Stomach smooth muscle (tissue), 2 donors: ENCODE data around the gene CIAO2A.

Source experiments
- H3K27ac ChIP-seq: one replicate; pipeline ENCODE4 v1.7.0; 2013; ENCODE audit warnings: mild to moderate bottlenecking, low read length, inconsistent platforms
- H3K27me3 ChIP-seq, 2 donors: one replicate each; pipeline ENCODE4 v1.7.0; 2013; ENCODE audit warnings: low read length in 2 of 2; ENCODE audit not compliant: insufficient read depth in 2 of 2, control insufficient read depth in 1 of 2
- H3K36me3 ChIP-seq, 2 donors: one replicate each; pipeline ENCODE4 v1.7.0; 2013; ENCODE audit warnings: low read length in 2 of 2; ENCODE audit not compliant: control insufficient read depth in 2 of 2, insufficient read depth in 2 of 2
- H3K4me1 ChIP-seq: one replicate; pipeline ENCODE4 v1.7.0; 2013; ENCODE audit warnings: low read length; ENCODE audit not compliant: control insufficient read depth, insufficient read depth
- H3K4me3 ChIP-seq, 2 donors: one replicate each; pipeline ENCODE4 v1.7.0; 2013; ENCODE audit warnings: low read length in 2 of 2
- H3K9ac ChIP-seq, 2 donors: one replicate each; pipeline ENCODE4 v1.7.0; 2013; ENCODE audit warnings: low read length in 2 of 2, mild to moderate bottlenecking in 1 of 2
- H3K9me3 ChIP-seq, 2 donors: one replicate each; pipeline ENCODE4 v1.7.0; 2013; ENCODE audit warnings: low read length in 2 of 2; ENCODE audit not compliant: control insufficient read depth in 2 of 2
- donor health status: healthy.
- donor health status: Pancreatic carcinoma.

The CIAO2A gene

GRCh38 chr15:64051407-64052259, 42.0 kb downstream of the CIAO2A start:
- Histone ChIP-seq H3K9me3 (no peaks in the 10 kb centered on the region), H3K4me3 (no peak overlapping the region), H3K36me3 (no peaks in the 10 kb centered on the region), H3K4me1 (peaks cover 6% of the 10 kb centered on the region), H3K27ac (no peak overlapping the region), H3K27me3 (peaks cover 0 to 6% of the 10 kb centered on the region in 2 donors), H3K9ac (no peak overlapping the region)

DNA sequence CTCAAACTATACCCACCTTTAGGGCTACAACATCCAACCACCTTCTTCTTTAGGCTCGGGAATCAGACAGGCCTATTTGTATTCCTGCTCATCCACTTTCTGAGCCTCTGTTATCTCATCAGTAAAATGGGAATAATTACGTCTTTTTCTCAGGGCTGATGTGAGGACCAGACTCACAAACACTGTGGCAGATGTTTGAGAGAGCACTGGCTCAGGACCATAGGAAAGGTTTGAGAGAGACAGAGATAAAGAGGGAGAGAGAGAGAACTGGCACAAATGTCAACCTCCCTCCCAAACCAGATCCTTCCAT, 42.6 kb downstream of the CIAO2A start:
- Histone ChIP-seq H3K27me3 (peaks cover 0 to 6% of the 10 kb centered on the region in 2 donors), H3K36me3 (no peaks in the 10 kb centered on the region), H3K9ac (no peak overlapping the region), H3K4me1 (peaks cover 8% of the 10 kb centered on the region), H3K4me3 (no peak overlapping the region), H3K9me3 (no peaks in the 10 kb centered on the region), H3K27ac (no peak overlapping the region)

DNA sequence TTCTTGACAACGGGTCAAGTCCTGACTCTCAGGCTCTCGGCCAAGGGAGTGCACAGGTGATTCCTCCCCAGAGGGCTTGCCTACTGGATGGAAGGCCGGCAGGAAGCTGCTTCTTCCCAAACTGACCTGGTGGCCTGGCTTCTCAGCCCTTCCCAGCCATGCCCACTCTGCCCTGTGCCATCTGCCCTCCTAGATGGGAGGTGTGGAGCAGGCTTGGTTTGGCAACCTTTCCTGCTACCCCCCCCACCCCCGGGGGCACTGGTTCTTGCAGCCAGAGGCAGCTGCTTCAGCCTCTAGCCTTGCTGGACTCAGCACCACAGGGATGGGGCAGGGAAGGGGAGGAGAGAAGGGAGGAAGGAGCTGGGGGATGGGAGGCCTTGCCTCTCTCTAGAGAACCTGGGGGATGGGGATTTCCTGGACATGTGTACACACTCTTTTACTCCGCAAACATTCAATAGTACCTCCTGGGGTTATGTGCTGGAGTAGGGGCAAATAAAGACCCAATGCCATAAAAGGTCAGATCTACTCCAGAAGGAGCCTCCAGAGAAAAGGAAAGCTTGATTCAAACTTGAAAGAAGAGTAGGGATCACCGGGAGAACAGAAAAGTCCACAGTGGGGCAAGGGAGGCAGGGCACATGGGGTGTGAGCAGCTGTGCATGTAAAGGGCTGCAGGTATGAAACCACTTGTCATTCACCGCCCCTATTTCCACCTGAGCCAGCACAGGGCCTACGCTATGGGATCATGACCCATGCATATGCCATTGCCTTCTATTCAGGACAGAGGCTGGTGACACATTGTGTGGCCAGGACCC, 43.2 kb downstream of the CIAO2A start:
- Histone ChIP-seq H3K4me1 (peaks cover 8% of the 10 kb centered on the region), H3K36me3 (no peaks in the 10 kb centered on the region), H3K27me3 (peaks cover 3 to 6% of the 10 kb centered on the region in 2 donors), H3K9me3 (no peaks in the 10 kb centered on the region), H3K9ac (no peak overlapping the region), H3K4me3 (no peak overlapping the region), H3K27ac (no peak overlapping the region)

- H3K9ac ChIP-seq, result no peak overlapping the region
Observed at GRCh38 chr15:64048781-64049460, 44.7 kb downstream of the CIAO2A start.

DNA sequence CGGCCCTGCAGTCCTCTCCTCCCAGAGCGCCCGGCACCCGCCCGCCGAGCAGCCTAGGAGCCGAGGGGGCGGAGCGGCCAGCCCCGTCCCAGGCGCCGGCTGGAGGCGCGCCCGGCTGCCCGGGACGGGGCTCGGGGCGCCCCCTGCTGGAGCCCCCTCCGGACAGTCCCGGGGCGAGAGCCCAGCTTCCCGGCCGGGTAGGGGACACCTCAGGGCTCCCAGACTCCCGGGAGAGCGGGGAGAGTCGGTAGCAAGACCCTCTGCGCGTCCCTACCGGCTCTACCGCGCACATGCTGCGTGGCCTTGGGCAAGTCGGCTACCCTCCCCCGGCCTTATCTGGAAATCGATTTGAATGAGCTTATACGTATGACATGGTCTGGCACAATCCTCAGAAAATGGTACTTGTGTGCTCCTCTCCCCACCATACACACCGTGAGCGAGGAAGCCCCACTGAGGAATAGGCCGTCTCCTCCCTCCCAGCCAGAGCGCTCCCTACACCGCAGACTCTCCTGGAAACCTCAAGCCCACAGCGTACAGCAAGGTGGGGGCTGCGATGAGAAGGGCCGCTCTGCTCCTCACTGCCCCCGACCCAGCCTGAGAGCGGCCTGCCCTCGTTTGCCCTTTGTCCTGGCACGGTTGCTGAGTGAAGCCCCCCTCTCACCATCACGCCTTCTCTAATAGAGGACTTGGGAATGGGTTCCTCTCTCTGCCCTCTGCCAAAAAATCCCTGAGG, 47.1 kb downstream of the CIAO2A start, which contains the start of gene DAPK2:
Gene DAPK2 (minus strand): TSS at position 65 of the 733 bp plus-strand sequence. CDS start 6,224 bp downstream, outside the sequence.
- H3K27ac ChIP-seq, result no peak within 1 kb of the TSS
- H3K4me3 ChIP-seq, result peak within 1 kb of the TSS; percentile 33 to 71
- H3K36me3 ChIP-seq, result no peaks in the 10 kb centered on the region
- peak within 1 kb of the TSS; percentile 25 to 51 for H3K9ac ChIP-seq
- peaks cover 6% of the 10 kb centered on the region in 2 donors for H3K27me3 ChIP-seq
- peaks cover 8% of the 10 kb centered on the region for H3K4me1 ChIP-seq
- no peaks in the 10 kb centered on the region for H3K9me3 ChIP-seq

More at GRCh38 chr15:64048781-64049460, 44.7 kb downstream of the CIAO2A start:
- peaks cover 8% of the 10 kb centered on the region for H3K4me1 ChIP-seq
- H3K27ac ChIP-seq, result no peak overlapping the region
- no peaks in the 10 kb centered on the region for H3K9me3 ChIP-seq
- peaks cover 6% of the 10 kb centered on the region in 2 donors for H3K27me3 ChIP-seq
- no peaks in the 10 kb centered on the region for H3K36me3 ChIP-seq
- no peak overlapping the region for H3K4me3 ChIP-seq

GRCh38 chr15:64045774-64046420, 47.7 kb downstream of the CIAO2A start:
- Histone ChIP-seq H3K27ac (no peak overlapping the region), H3K9me3 (no peaks in the 10 kb centered on the region), H3K9ac (peak overlapping the region; percentile 13 to 25), H3K4me1 (peaks cover 8% of the 10 kb centered on the region), H3K27me3 (peaks cover 6% of the 10 kb centered on the region in 2 donors), H3K36me3 (no peaks in the 10 kb centered on the region), H3K4me3 (peak overlapping the region; percentile 16 to 71)

GRCh38 chr15:64045101-64045435, 48.6 kb downstream of the CIAO2A start:
- H3K9me3 ChIP-seq, result no peaks in the 10 kb centered on the region
- H3K36me3 ChIP-seq, result no peaks in the 10 kb centered on the region
- peaks cover 8% of the 10 kb centered on the region for H3K4me1 ChIP-seq
- peaks cover 3 to 6% of the 10 kb centered on the region in 2 donors for H3K27me3 ChIP-seq
- peak overlapping the region in 1 of 2 donors; percentile 71 for H3K4me3 ChIP-seq
- H3K9ac ChIP-seq, result no peak overlapping the region
- no peak overlapping the region for H3K27ac ChIP-seq

DNA sequence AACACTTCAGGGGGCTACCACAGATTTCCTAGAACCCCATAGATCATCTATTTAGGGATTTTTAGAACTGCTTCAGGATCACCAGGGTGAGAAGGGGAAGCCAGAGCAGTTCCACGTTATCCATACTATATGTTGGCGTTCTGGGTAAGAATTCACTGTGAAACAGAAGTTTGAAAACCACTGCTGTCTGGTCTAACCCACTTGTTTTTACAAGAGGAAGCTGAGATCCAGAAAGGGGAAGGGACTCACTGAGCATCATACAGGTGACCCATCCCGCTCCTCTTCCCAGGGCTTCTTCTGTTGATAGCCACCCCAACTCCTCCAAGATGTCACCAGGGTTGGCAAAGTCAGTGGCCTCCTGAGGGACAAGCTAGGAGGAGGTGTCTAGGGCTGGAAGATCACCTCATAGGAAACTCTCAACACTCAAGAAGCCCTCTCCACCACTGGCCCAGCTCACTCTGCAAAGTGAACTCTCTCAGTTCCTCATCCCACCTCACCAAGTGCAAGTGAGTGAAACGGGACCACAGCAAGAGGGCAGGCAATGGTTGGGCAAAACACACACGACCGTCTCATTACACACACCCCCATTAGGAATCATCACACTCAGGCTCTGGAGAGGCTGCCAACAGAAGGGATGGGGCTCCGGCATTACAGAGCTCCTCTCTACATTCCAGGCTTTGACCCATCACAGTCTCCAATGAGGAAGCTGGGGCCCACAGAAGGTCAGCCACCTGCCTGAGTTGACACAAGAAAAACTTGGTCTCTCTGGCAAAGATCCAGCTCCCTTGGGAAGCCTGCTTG, 49.1 kb downstream of the CIAO2A start:
- Histone ChIP-seq H3K36me3 (no peaks in the 10 kb centered on the region), H3K27me3 (peaks cover under 1 to 6% of the 10 kb centered on the region in 2 donors), H3K9me3 (no peaks in the 10 kb centered on the region), H3K4me3 (peak overlapping the region in 1 of 2 donors; percentile 35), H3K4me1 (peaks cover 8% of the 10 kb centered on the region), H3K9ac (no peak overlapping the region), H3K27ac (no peak overlapping the region)

GRCh38 chr15:64038878-64039610, 54.6 kb downstream of the CIAO2A start:
- H3K36me3 ChIP-seq, result peaks cover 0 to 2% of the 10 kb centered on the region in 2 donors
- no peaks in the 10 kb centered on the region for H3K4me1 ChIP-seq
- no peak overlapping the region for H3K27ac ChIP-seq
- no peaks in the 10 kb centered on the region for H3K27me3 ChIP-seq
- no peak overlapping the region for H3K4me3 ChIP-seq
- H3K9me3 ChIP-seq, result no peaks in the 10 kb centered on the region
- no peak overlapping the region for H3K9ac ChIP-seq
